OCI-LY3 (cell line): Measurements from ENCODE around the gene SPON1.

Experiments
- H2AFZ ChIP-seq: fragments of 200-600, 300-600 bp; shearing (Covaris generic); 2 replicates; pipeline ENCODE4 v1.6.0; 2014; ENCODE audit warnings: antibody characterized with exemption, low read depth, low read length
- H3K27ac ChIP-seq: fragments of 200-600, 300-600 bp; sonication (generic); 2 replicates; pipeline ENCODE4 v1.5.1; 2014; ENCODE audit warnings: mild to moderate bottlenecking, low read length, moderate library complexity, mixed read lengths
- H3K27me3 ChIP-seq: fragments of 200-600, 300-600 bp; sonication (generic); 2 replicates; pipeline ENCODE4 v1.6.1; 2014; ENCODE audit warnings: low read depth, low read length, mixed read lengths
- H3K36me3 ChIP-seq: fragments of 200-600, 300-600 bp; sonication (generic); replicated peaks from 2 replicates; pipeline ENCODE3; 2014; ENCODE audit warnings: low read depth, low read length, mixed read lengths
- H3K4me1 ChIP-seq: fragments of 300-600, 200-600 bp; sonication (generic); 2 replicates; pipeline ENCODE4 v1.6.1; 2014; ENCODE audit warnings: low read length, mixed read lengths
- H3K4me2 ChIP-seq: fragments of 200-600, 300-600 bp; sonication (generic); 2 replicates; pipeline ENCODE4 v1.6.1; 2014; ENCODE audit warnings: low read length, mixed read lengths
- H3K4me3 ChIP-seq: fragments of 300-600, 200-600 bp; sonication (generic); 2 replicates; pipeline ENCODE4 v1.5.1; 2014; ENCODE audit warnings: antibody characterized with exemption, mild to moderate bottlenecking, low read length, moderate library complexity
- H3K79me2 ChIP-seq: fragments of 300-600, 200-600 bp; shearing (Covaris generic); 2 replicates; pipeline ENCODE4 v1.6.1; 2014; ENCODE audit warnings: mild to moderate bottlenecking, low read length, mixed read lengths
- H3K9ac ChIP-seq: fragments of 300-600, 200-600 bp; shearing (Covaris generic); 2 replicates; pipeline ENCODE4 v1.6.0; 2014; ENCODE audit warnings: mild to moderate bottlenecking, low read length, moderate library complexity
- H3K9me3 ChIP-seq: fragments of 200-600, 300-600 bp; shearing (Covaris generic); 2 replicates; pipeline ENCODE4 v1.6.1; 2014; ENCODE audit warnings: low read length, mixed read lengths; ENCODE audit not compliant: insufficient read depth
- H4K20me1 ChIP-seq: fragments of 200-600, 300-600 bp; sonication (generic); 2 replicates; pipeline ENCODE4 v1.6.1; 2016; ENCODE audit warnings: low read length, mixed read lengths; ENCODE audit not compliant: insufficient read depth
- CTCF ChIP-seq: fragments of 200-600, 300-600 bp; sonication (generic); IDR thresholded peaks from 2 replicates; pipeline ENCODE4 v1.5.1; 2014; ENCODE audit warnings: antibody characterized with exemption, low read length, low read depth
- EZH2phosphoT487 ChIP-seq: fragments of 200-600 bp; shearing (Covaris generic); IDR thresholded peaks from 2 replicates; pipeline ENCODE4 v1.6.1; 2018; ENCODE audit warnings: antibody characterized with exemption, mixed run types, low read depth

Gene SPON1

GRCh38 chr11:14242187-14242586 is 279.7 kb downstream of the SPON1 start:
- TF ChIP-seq EZH2phosphoT487 (no peak), CTCF (no peak)

GRCh38 chr11:14242733-14243132 is 280.2 kb downstream of the SPON1 start:
- Histone ChIP-seq H2AFZ (no peak overlapping the region), H3K36me3 (no peaks in the 10 kb centered on the region), H3K9ac (no peak overlapping the region), H3K4me1 (peaks cover 9% of the 10 kb centered on the region), H3K9me3 (no peaks in the 10 kb centered on the region), H3K4me2 (no peak overlapping the region), H4K20me1 (no peaks in the 10 kb centered on the region), H3K79me2 (no peaks in the 10 kb centered on the region), H3K27me3 (peaks cover 5% of the 10 kb centered on the region; the same call in 1 of the 2 replicates), H3K27ac (no peak overlapping the region), H3K4me3 (no peak overlapping the region)
- no peak for TF ChIP-seq CTCF
- no peak for TF ChIP-seq EZH2phosphoT487

More at GRCh38 chr11:14242187-14242586, 279.7 kb downstream of the SPON1 start:
- H3K27ac ChIP-seq: no peak overlapping the region
- H3K9me3 ChIP-seq: no peaks in the 10 kb centered on the region
- H3K27me3 ChIP-seq: no peaks in the 10 kb centered on the region
- no peaks in the 10 kb centered on the region for H3K79me2 ChIP-seq
- no peak overlapping the region for H3K4me2 ChIP-seq
- H3K36me3 ChIP-seq: no peaks in the 10 kb centered on the region
- peaks cover 15% of the 10 kb centered on the region for H3K4me1 ChIP-seq
- H3K9ac ChIP-seq: no peak overlapping the region
- no peak overlapping the region for H2AFZ ChIP-seq
- no peaks in the 10 kb centered on the region for H4K20me1 ChIP-seq
- H3K4me3 ChIP-seq: no peak overlapping the region

- no peaks in the 10 kb centered on the region for H3K9me3 ChIP-seq
- H3K36me3 ChIP-seq: no peaks in the 10 kb centered on the region
- H3K4me1 ChIP-seq: peaks cover 4% of the 10 kb centered on the region
Observed at GRCh38 chr11:14244926-14245325, 282.4 kb downstream of the SPON1 start.

GRCh38 chr11:14245444-14245843 is 282.9 kb downstream of the SPON1 start:
- H3K36me3 ChIP-seq: no peaks in the 10 kb centered on the region

More at GRCh38 chr11:14244926-14245325, 282.4 kb downstream of the SPON1 start:
- Histone ChIP-seq H3K27ac (no peak overlapping the region), H3K4me3 (no peak overlapping the region), H3K79me2 (no peaks in the 10 kb centered on the region), H2AFZ (no peak overlapping the region), H3K4me2 (no peak overlapping the region), H4K20me1 (no peaks in the 10 kb centered on the region), H3K9ac (no peak overlapping the region), H3K27me3 (peaks cover 16% of the 10 kb centered on the region)
- TF ChIP-seq EZH2phosphoT487 (no peak), CTCF (no peak)

More at GRCh38 chr11:14245444-14245843, 282.9 kb downstream of the SPON1 start:
- Histone ChIP-seq H3K9me3 (no peaks in the 10 kb centered on the region), H3K79me2 (no peaks in the 10 kb centered on the region), H3K27ac (no peak overlapping the region), H3K4me1 (peaks cover 4% of the 10 kb centered on the region), H3K4me3 (no peak overlapping the region), H3K4me2 (no peak overlapping the region), H4K20me1 (no peaks in the 10 kb centered on the region), H2AFZ (no peak overlapping the region), H3K27me3 (peaks cover 16% of the 10 kb centered on the region), H3K9ac (no peak overlapping the region)
- TF ChIP-seq CTCF (no peak), EZH2phosphoT487 (no peak)
